Jurkat, Clone E6-1 (cell line): Measurements from ENCODE around the gene IFNL1. TPM values are rescaled to one million over a fixed set of nuclear protein-coding genes. Genes with fewer than 3 reads are reported as not detected.
"Not testable (repeated sequence)": the region's sequence is repeated elsewhere in the genome, so short reads cannot be mapped to it uniquely, and the experiment has no call there.

Experiments used
- DNase-seq: peaks from one replicate; pipeline ENCODE4 v3.0.0-alpha.2; 2011; ENCODE audit warnings: low read depth, low spot score
- H3K4me3 ChIP-seq: 2 replicates; pipeline ENCODE4 v1.5.1; 2011; ENCODE audit warnings: mild to moderate bottlenecking, low read length, control low read depth, moderate library complexity
- polyA plus RNA-seq: library from polyadenylated mRNA; unstranded; fragments of >200 nt; gene quantifications from one replicate; pipeline ENCODE4 v1.2.1, GENCODE V29; 2012; ENCODE audit warnings: missing spikeins; ENCODE audit not compliant: insufficient read length, insufficient read depth

IFNL1 gene
- not detected for polyA plus RNA-seq

DNA sequence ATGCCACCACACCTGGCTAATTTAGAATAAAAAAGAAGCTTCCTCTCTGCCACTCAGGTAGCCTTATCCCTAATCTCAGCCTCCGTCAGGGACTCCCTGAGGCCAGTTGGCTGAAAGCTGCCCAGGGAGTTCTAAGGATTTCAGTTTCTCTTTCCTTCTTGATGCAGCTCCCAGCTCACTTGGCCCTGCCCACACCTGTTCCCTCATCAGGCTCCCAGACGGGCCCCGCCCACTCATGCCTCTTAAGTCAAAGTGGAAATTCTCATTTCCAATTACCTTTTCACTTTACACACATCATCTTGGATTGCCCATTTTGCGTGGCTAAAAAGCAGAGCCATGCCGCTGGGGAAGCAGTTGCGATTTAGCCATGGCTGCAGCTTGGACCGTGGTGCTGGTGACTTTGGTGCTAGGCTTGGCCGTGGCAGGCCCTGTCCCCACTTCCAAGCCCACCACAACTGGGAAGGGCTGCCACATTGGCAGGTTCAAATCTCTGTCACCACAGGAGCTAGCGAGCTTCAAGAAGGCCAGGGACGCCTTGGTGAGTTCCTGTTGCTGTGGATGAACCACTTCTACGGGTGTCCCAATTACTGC is at the start of gene IFNL1:
TSS of gene IFNL1 (plus strand) at position 353 of the 591 bp plus-strand sequence. CDS start at position 368, 15 bp downstream.
- no peak within 1 kb of the TSS for H3K4me3 ChIP-seq
- no peak for DNase-seq

DNA sequence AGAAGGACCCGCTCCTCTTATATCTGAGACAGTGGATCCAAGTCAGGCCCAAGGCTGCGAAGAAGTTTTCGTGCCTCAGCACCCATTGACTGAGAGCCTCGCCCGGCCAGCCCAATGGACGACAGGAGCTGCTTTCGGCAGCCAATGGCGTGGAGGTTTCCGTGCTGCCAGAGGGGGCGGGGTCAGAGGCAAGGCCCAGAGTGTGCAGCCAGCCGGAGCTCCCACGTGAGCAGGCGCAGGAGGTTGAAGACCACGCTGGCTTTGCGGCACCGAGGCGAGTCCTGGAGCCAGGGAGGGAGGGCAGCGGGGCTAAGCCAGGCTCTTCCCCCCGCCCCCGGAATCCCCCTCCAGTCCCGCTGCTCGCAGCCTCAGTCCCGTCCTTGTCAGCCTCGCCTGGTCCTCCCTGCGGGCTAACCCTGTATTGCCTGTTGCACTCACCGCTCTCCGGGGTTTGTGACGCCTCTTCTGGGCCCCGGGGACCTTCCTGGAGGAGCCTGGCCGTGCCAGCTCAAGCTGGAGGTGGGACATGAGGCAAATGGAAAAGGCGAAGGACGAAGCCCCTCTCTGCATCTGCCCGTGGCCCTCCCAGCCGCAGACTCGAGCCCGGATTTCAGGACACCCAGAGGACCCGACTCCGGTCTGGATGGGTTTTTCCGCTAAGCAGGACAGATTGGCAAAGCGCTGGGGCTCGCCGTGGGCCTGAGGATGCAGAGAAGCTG is 49.1 kb upstream of the IFNL1 start:
- DNase-seq = no peak
- H3K4me3 ChIP-seq = no peak overlapping the region

DNA sequence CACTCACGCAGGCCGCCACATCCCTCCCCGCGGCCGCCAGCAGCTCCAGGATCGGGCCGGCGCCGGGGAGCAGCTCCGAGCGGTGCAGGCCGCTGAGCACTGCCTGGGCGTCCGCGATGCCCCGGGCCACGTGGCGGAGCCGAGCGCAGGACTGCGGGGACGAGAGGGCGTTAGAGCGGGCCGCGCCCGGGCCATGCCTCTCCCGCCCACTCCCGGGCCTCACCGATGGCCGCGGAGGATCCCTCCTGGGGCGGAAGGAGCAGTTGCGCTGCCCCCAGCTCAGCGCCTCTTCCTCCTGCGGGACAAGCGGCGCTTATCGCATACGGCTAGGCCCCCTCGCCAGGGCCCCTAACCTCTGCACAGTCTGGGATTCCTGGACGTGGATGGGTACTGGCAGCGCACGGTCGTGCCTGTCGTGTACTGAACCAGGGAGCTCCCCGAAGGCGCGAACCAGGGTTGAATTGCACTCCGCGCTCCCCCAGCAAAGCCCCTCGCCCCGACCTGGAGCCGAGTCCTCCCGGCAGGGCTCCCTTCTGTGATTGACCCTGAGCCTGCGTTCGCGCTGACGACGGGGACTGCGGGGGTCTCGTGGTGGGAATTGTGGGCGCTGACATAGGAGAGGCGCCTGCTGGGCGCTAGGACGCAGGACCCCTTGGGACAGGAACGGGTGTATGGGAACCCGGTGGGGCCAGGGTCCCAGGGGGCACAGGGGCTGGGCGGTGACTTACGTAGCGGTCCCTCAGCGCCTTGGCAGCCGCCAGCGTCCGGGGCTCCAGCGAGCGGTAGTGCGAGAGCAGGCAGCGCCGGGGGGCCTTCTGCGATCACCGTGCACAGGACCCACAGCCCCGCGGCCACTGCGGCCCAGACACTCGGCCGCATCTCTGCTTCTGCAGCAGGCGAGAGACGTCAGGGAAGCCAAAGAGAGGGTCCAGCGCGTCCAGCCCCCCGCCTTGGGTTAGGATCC is 48.2 kb upstream of the IFNL1 start:
- DNase-seq = no peak
- no peak overlapping the region for H3K4me3 ChIP-seq

- no peak for DNase-seq
- H3K4me3 ChIP-seq = no peak within 1 kb of the TSS
Observed at GRCh38 chr19:39248806-39249205, 47.4 kb upstream of the IFNL1 start, which contains the start of gene IFNL4. Gene IFNL4, minus strand, starts transcription at chr19:39248856.

DNA sequence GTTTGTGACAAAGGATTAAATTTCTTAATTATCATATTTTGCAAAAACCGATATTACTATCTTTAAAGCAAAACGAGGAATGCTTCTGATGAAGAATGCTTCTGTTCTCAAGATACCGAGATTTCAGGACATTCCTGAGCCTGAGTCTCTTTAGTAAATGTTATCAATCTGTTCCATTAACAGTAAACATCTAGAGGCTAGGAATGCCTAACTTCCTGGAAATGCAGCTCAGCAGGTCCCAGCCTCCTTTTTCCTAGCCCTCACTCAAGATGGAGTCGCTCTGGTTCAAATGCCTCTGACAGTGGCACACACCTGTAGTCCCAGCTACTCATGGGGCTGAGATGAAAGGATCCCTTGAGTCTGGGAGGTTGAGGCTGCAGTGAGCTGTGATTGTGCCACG is 45.1 kb upstream of the IFNL1 start:
- no peak overlapping the region for H3K4me3 ChIP-seq
- no peak for DNase-seq

DNA sequence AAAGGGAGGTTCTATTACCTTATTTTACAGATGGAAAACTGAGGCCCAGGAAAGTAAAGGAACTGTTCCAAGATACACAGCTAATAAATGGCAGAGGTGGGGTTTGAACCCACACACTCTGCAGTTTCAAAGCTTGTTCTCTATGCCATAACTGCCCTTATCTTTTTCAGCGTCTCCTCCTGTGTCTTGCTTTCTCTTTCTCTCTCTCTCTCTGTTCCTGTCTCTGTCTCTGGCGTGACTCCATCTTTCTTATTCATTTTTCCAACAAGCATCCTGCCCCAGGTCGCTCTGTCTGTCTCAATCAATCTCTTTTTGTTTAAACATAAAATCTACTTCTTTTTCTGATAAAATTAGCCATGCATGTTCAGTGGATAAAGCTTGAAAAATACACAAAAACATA is 44.4 kb upstream of the IFNL1 start:
- H3K4me3 ChIP-seq = no peak overlapping the region
- DNase-seq = peak; percentile 35

DNA sequence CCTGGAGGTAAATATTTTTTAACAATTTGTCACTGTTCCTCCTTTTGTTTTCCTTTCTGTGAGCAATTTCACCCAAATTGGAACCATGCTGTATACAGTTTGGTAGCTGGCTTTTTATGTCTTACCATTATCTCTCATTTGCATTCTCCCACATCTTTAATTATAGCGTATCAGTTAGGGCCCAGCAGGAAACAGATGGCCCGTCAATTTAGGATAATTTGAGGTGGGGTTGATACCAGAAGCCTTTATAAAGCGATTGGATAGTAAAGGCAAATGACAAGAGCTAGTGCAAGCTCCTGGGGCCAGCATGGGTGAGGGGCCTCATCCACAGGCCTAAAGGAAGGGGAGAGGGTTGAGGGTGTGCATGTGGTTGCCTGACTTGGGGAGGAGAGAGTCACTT is 43.7 kb upstream of the IFNL1 start:
- H3K4me3 ChIP-seq = no peak overlapping the region
- peak; percentile 88 for DNase-seq

GRCh38 chr19:39253374-39254149 is 42.6 kb upstream of the IFNL1 start:
- no peak for DNase-seq
- H3K4me3 ChIP-seq = no peak overlapping the region

- no peak overlapping the region for H3K4me3 ChIP-seq
- DNase-seq = no peak
Observed at GRCh38 chr19:39254531-39255345, 41.5 kb upstream of the IFNL1 start.

- DNase-seq = no peak
- no peak overlapping the region for H3K4me3 ChIP-seq
Observed at GRCh38 chr19:39257227-39257626, 39.0 kb upstream of the IFNL1 start.

GRCh38 chr19:39261704-39262103 is 34.5 kb upstream of the IFNL1 start:
- DNase-seq = no peak
- H3K4me3 ChIP-seq = no peak overlapping the region

DNA sequence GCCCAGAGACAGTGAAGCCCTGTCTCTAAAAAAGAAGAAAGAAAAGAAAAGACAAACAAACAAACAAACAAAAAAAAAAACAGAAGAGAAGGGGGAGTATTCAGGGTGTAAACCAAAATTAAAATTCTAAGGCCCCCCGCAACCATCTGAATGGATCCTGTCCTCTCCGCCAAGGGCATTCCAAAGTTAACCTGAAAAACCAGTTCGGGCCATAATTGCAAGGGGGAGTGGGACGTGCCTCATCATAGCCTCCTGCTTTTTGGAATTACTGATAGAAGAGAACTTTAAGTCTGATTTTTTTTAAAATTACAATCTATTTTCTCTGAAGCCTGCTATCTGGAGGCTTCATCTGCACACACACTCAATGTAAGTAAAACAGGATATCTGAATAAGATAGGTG is 33.7 kb upstream of the IFNL1 start:
- no peak for DNase-seq
- H3K4me3 ChIP-seq = no peak overlapping the region

GRCh38 chr19:39263912-39264305 is 32.3 kb upstream of the IFNL1 start:
- no peak overlapping the region for H3K4me3 ChIP-seq
- DNase-seq = no peak

GRCh38 chr19:39264306-39265290 is 31.6 kb upstream of the IFNL1 start:
- no peak overlapping the region for H3K4me3 ChIP-seq
- DNase-seq = no peak

DNA sequence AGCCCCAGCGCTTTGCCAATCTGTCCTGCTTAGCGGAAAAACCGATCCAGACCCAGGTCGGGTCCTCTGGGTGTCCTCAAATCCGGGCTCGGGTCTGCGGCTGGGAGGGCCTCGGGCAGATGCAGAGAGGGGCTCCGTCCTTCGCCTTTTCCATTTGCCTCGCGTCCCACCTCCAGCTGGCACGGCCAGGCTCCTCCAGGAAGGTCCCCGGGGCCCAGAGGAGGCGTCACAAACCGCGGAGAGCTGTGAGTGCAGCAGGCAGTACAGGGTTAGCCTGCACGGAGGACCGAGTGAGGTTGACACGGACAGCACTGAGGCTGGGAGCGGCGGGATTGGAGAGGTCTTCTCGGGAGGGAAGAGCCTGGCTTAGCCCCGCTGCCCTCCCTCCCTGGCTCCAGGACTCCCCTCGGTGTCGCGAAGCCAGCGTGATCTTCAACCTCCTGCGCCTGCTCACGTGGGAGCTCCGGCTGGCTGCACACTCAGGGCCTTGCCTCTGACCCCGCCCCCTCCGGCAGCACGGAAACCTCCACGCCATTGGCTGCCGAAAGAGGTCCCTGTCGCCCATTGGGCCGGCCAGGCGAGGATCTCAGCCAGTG is 30.8 kb upstream of the IFNL1 start:
- H3K4me3 ChIP-seq = no peak overlapping the region
- DNase-seq = no peak

GRCh38 chr19:39268085-39268484 is 28.1 kb upstream of the IFNL1 start, which contains the start of gene IFNL2:
Gene IFNL2, plus strand, starts transcription at chr19:39268396. Its CDS starts 173 bp downstream, at chr19:39268569.
- DNase-seq, H3K4me3 ChIP-seq: not testable (repeated sequence)
